ENCODE data around the gene FKBP15. TPM values are rescaled to one million over a fixed set of nuclear protein-coding genes. Genes with fewer than 3 reads are reported as not detected.

Gene FKBP15
- total and polyA plus RNA-seq, 2 donors (not counting 3 experiments of a cell fraction or from before 2014, with no cell fraction given) = 16.8 to 26.8 TPM

DNA sequence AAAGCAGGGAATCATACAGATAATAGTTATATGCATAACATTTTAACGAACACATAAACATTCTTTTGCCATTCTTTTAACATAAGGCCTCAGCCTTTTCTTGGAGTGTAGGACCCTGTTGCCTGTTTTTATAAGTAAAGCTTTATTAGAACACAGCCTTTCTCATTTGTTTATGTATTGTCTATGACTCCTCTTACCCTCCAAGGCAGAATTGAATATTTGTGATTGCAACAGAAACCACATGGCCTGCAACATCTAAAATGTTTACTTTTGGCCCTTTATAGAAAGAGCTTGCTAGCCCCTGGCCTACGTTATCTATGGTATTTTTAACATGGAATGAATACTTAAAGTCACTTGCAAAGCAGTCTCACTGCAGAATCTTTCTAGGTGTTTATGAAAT lies 2.9 kb upstream of the FKBP15 start:
- no peaks in the 10 kb centered on the region for H4K20me1 ChIP-seq (replicated peaks; ENCODE audit: control insufficient read depth, extremely low read depth, insufficient read depth, low read length)
- no peak overlapping the region for H3K4me2 ChIP-seq (ENCODE audit: insufficient read depth, low read length)
- no peak for TF ChIP-seq GATA2 (IDR thresholded peaks at IDR 0.05; ENCODE audit: insufficient read depth, insufficient read length, low read depth, low read length)
- no peak for TF ChIP-seq POLR2A (IDR thresholded peaks at IDR 0.05; ENCODE audit: low read depth, low read length)
- TF ChIP-seq FOS (IDR thresholded peaks at IDR 0.05; ENCODE audit: borderline replicate concordance, insufficient read depth, low read length) = no peak
- no peak for TF ChIP-seq MYC (IDR thresholded peaks at IDR 0.05; ENCODE audit: low read depth, low read length)
- no peak for TF ChIP-seq POLR2AphosphoS5 (IDR thresholded peaks at IDR 0.05; ENCODE audit: insufficient read depth, low read depth, low read length)
- TF ChIP-seq JUN (IDR thresholded peaks at IDR 0.05; ENCODE audit: borderline replicate concordance, insufficient read depth, insufficient read length, low read depth) = no peak
- H3K36me3 ChIP-seq (ENCODE audit: control insufficient read depth in 2 of 2, extremely low read depth in 1 of 2, insufficient read depth in 2 of 2, low read length in 2 of 2) = no peaks in the 10 kb centered on the region
- FAIRE-seq (no peak), DNase-seq (ENCODE audit: low read depth, low spot score) (no peak)
- H3K79me2 ChIP-seq (ENCODE audit: control insufficient read depth, insufficient read depth, low read length) = peaks cover 34% of the 10 kb centered on the region
- no peak overlapping the region for H3K4me3 ChIP-seq (replicated peaks in 1 of 3; ENCODE audit: insufficient read depth in 1 of 3, low read depth in 1 of 3, low read length in 3 of 3)
- ChIA-PET POLR2A (no interaction called here), CTCF (no interaction called here)
- H3K4me1 ChIP-seq (ENCODE audit: control insufficient read depth, extremely low read depth, insufficient read depth, low read length) = peaks cover 21% of the 10 kb centered on the region
- no peak overlapping the region for H3K9ac ChIP-seq (replicated peaks; ENCODE audit: extremely low read depth, insufficient read depth, low read length)
- H2AFZ ChIP-seq (ENCODE audit: low read depth, low read length) = no peak overlapping the region
- no peaks in the 10 kb centered on the region for H3K9me3 ChIP-seq (replicated peaks; ENCODE audit: control insufficient read depth, insufficient read depth, low read length)
- intact Hi-C loops (cut with micrococcal nuclease) (no loop called here), dilution Hi-C loops (cut with MboI; ENCODE audit: extremely low pct_ligation_motif_present, low sequenced_read_pairs) (no loop called here)
- no peaks in the 10 kb centered on the region for H3K9me1 ChIP-seq (replicated peaks; ENCODE audit: control insufficient read depth, extremely low read depth, insufficient read depth, low read length)
- H3K27me3 ChIP-seq (ENCODE audit: control insufficient read depth in 2 of 2, insufficient read depth in 2 of 2, low read length in 2 of 2) = no peaks in the 10 kb centered on the region
- BruUV-seq (replicated peaks) = no TSS peak
- H3K27ac ChIP-seq (ENCODE audit: insufficient read depth, low read depth, low read length) = no peak overlapping the region

DNA sequence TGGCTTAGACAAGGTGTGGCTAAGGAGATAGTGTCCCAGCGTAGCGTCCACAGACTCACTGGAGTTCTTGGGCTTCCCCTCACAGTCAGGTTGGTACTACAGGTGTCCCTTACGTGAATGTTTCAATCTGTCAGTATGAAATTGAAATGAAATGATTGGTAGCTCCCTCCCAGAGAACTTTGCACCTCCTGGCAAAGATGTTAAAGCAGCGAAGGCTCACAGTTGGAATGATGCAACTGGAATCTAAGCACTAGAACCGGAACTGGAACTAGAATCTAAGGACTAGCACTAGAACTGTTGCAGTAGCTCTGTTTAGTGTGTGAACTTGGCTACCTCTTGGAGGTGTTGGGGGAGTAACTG lies 1.4 kb upstream of the FKBP15 start:
- no TSS peak for BruUV-seq (replicated peaks)
- Histone ChIP-seq H3K27ac (ENCODE audit: insufficient read depth, low read depth, low read length) (no peak overlapping the region), H3K9me3 (replicated peaks; ENCODE audit: control insufficient read depth, insufficient read depth, low read length) (no peaks in the 10 kb centered on the region), H3K4me2 (ENCODE audit: insufficient read depth, low read length) (peak overlapping the region; percentile 95), H3K79me2 (ENCODE audit: control insufficient read depth, insufficient read depth, low read length) (peaks cover 44% of the 10 kb centered on the region), H3K9me1 (replicated peaks; ENCODE audit: control insufficient read depth, extremely low read depth, insufficient read depth, low read length) (no peaks in the 10 kb centered on the region), H3K9ac (replicated peaks; ENCODE audit: extremely low read depth, insufficient read depth, low read length) (peak overlapping the region; percentile 79), H4K20me1 (replicated peaks; ENCODE audit: control insufficient read depth, extremely low read depth, insufficient read depth, low read length) (no peaks in the 10 kb centered on the region), H3K36me3 (ENCODE audit: control insufficient read depth in 2 of 2, extremely low read depth in 1 of 2, insufficient read depth in 2 of 2, low read length in 2 of 2) (no peaks in the 10 kb centered on the region), H3K27me3 (ENCODE audit: control insufficient read depth in 2 of 2, insufficient read depth in 2 of 2, low read length in 2 of 2) (no peaks in the 10 kb centered on the region), H3K4me3 (replicated peaks in 1 of 3; ENCODE audit: insufficient read depth in 1 of 3, low read depth in 1 of 3, low read length in 3 of 3) (peak overlapping the region; percentile 71 to 94 (median 90)), H2AFZ (ENCODE audit: low read depth, low read length) (peak overlapping the region; percentile 91), H3K4me1 (ENCODE audit: control insufficient read depth, extremely low read depth, insufficient read depth, low read length) (peaks cover 21% of the 10 kb centered on the region)
- FAIRE-seq = no peak
- DNase-seq (ENCODE audit: low read depth, low spot score) = peak; percentile 5
- ChIA-PET CTCF (interaction anchor here (0.5 to 1.7 kb wide), 4 partner anchors 9 to 371 kb away, joined by 3 to 4 read pairs (median 4); partner anchors contain the start of genes CDC26 and PRPF4), POLR2A (no interaction called here)
- TF ChIP-seq POLR2A (IDR thresholded peaks at IDR 0.05; ENCODE audit: low read depth, low read length) (no peak), MYC (IDR thresholded peaks at IDR 0.05; ENCODE audit: low read depth, low read length) (no peak), EZH2 (IDR thresholded peaks at IDR 0.05; ENCODE audit: borderline replicate concordance, low read depth, low read length, severe bottlenecking) (no peak)
- dilution Hi-C loops (cut with MboI; ENCODE audit: extremely low pct_ligation_motif_present, low sequenced_read_pairs) = no loop called here
- intact Hi-C loops (cut with micrococcal nuclease) = no loop called here

All from endothelial cell of umbilical vein (primary cell).